ENCODE data around the gene ANP32D. TPM values are rescaled to one million over a fixed set of nuclear protein-coding genes. Genes with fewer than 3 reads are reported as not detected.
"Not testable (repeated sequence)": the region's sequence is repeated elsewhere in the genome, so short reads cannot be mapped to it uniquely, and the experiment has no call there.

ANP32D gene
- total and polyA plus RNA-seq, 4 donors, result 0.16 to 0.37 TPM; not detected in 2

- H3K4me1 ChIP-seq (ENCODE audit: control insufficient read depth in 5 of 5, insufficient read depth in 5 of 5, low read length in 5 of 5), result no peaks in the 10 kb centered on the region
- 83 to 84% methylated on average over 2 of the region's 2 CpGs for WGBS, 2 donors
- peaks cover 0 to 2% (median 0%) of the 10 kb centered on the region in 3 donors for H3K27me3 ChIP-seq (ENCODE audit: control insufficient read depth in 3 of 3, insufficient read depth in 3 of 3, low read length in 2 of 3)
- H3K9ac ChIP-seq (ENCODE audit: insufficient read depth in 1 of 2, low read length in 2 of 2), result no peak overlapping the region
- H3K36me3 ChIP-seq (ENCODE audit: control insufficient read depth in 4 of 4, insufficient read depth in 4 of 4, low read length in 4 of 4), result no peaks in the 10 kb centered on the region
- ATAC-seq (ENCODE audit: insufficient read depth, low FRiP score), result no peak
- TF ChIP-seq CTCF (IDR thresholded peaks at IDR 0.05; ENCODE audit: control extremely low read depth, extremely low read depth), result no peak
- DNase-seq, result no peak
- H3K9me3 ChIP-seq (ENCODE audit: control insufficient read depth in 4 of 4, insufficient read depth in 3 of 4, low read length in 3 of 4), result peaks cover 0 to 2% (median 0%) of the 10 kb centered on the region in 4 donors
- H3K4me3 ChIP-seq, result no peak overlapping the region
- no peak overlapping the region for H3K27ac ChIP-seq (ENCODE audit: low read depth in 1 of 2, low read length in 1 of 2)
Observed at GRCh38 chr12:48486261-48486660, 13.9 kb downstream of the ANP32D start.

GRCh38 chr12:48486679-48487078 is 14.3 kb downstream of the ANP32D start:
- H3K9ac ChIP-seq (ENCODE audit: insufficient read depth in 1 of 2, low read length in 2 of 2), result no peak overlapping the region
- ATAC-seq (ENCODE audit: insufficient read depth, low FRiP score) (no peak), DNase-seq (no peak)
- no peak for TF ChIP-seq CTCF (IDR thresholded peaks at IDR 0.05; ENCODE audit: control extremely low read depth, extremely low read depth)
- no peak overlapping the region for H3K27ac ChIP-seq (ENCODE audit: low read depth in 1 of 2, low read length in 1 of 2)
- no peaks in the 10 kb centered on the region for H3K36me3 ChIP-seq (ENCODE audit: control insufficient read depth in 4 of 4, insufficient read depth in 4 of 4, low read length in 4 of 4)
- peaks cover 0 to 2% (median 0%) of the 10 kb centered on the region in 3 donors for H3K27me3 ChIP-seq (ENCODE audit: control insufficient read depth in 3 of 3, insufficient read depth in 3 of 3, low read length in 2 of 3)
- WGBS, 2 donors, result 51 to 61% methylated on average over 5 of the region's 5 CpGs
- no peak overlapping the region for H3K4me3 ChIP-seq
- no peaks in the 10 kb centered on the region for H3K4me1 ChIP-seq (ENCODE audit: control insufficient read depth in 5 of 5, insufficient read depth in 5 of 5, low read length in 5 of 5)
- H3K9me3 ChIP-seq (ENCODE audit: control insufficient read depth in 4 of 4, insufficient read depth in 3 of 4, low read length in 3 of 4), result peaks cover 0 to 2% (median 0%) of the 10 kb centered on the region in 4 donors

- no peak overlapping the region for H3K4me3 ChIP-seq
- H3K9me3 ChIP-seq (ENCODE audit: control insufficient read depth in 4 of 4, insufficient read depth in 3 of 4, low read length in 3 of 4), result no peaks in the 10 kb centered on the region
- no peak overlapping the region for H3K27ac ChIP-seq (ENCODE audit: low read depth in 1 of 2, low read length in 1 of 2)
- TF ChIP-seq CTCF (IDR thresholded peaks at IDR 0.05; ENCODE audit: control extremely low read depth, extremely low read depth), result no peak
- no peak for DNase-seq
- no peak overlapping the region for H3K9ac ChIP-seq (ENCODE audit: insufficient read depth in 1 of 2, low read length in 2 of 2)
- no peaks in the 10 kb centered on the region for H3K4me1 ChIP-seq (ENCODE audit: control insufficient read depth in 5 of 5, insufficient read depth in 5 of 5, low read length in 5 of 5)
- no peaks in the 10 kb centered on the region for H3K36me3 ChIP-seq (ENCODE audit: control insufficient read depth in 4 of 4, insufficient read depth in 4 of 4, low read length in 4 of 4)
- WGBS, 2 donors, result 84 to 91% methylated on average over 2 of the region's 2 CpGs
- no peak for ATAC-seq (ENCODE audit: insufficient read depth, low FRiP score)
- peaks cover 0 to 2% (median 0%) of the 10 kb centered on the region in 3 donors for H3K27me3 ChIP-seq (ENCODE audit: control insufficient read depth in 3 of 3, insufficient read depth in 3 of 3, low read length in 2 of 3)
Observed at GRCh38 chr12:48489012-48489411, 16.7 kb downstream of the ANP32D start.

DNA sequence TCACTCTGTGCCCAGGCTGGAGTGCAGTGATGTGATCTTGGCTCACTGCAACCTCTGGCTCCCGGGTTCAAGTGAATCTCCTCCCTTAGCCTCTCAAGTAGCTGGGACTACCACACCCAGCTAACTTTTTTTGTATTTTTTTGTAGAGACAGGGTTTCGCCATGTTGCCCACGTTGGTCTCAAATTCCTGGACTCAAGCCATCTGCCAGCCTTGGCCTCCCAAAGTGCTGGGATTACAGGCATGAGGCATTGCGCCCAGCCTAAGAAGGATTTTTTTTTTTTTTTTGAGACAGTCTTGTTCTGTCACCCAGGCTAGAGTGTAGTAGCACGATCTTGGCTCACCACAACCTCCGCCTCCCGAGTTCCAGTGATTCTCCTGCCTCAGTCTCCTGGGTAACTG is 17.1 kb downstream of the ANP32D start:
- not testable (repeated sequence) for H3K4me3 ChIP-seq; H3K9me3 ChIP-seq (ENCODE audit: control insufficient read depth in 4 of 4, insufficient read depth in 3 of 4, low read length in 3 of 4); H3K27me3 ChIP-seq (ENCODE audit: control insufficient read depth in 3 of 3, insufficient read depth in 3 of 3, low read length in 2 of 3); DNase-seq; H3K4me1 ChIP-seq (ENCODE audit: control insufficient read depth in 5 of 5, insufficient read depth in 5 of 5, low read length in 5 of 5); ATAC-seq (ENCODE audit: insufficient read depth, low FRiP score); H3K27ac ChIP-seq (ENCODE audit: low read depth in 1 of 2, low read length in 1 of 2); H3K36me3 ChIP-seq (ENCODE audit: control insufficient read depth in 4 of 4, insufficient read depth in 4 of 4, low read length in 4 of 4); H3K9ac ChIP-seq (ENCODE audit: insufficient read depth in 1 of 2, low read length in 2 of 2)
- WGBS, 2 donors, result 82 to 85% methylated on average over 7 of the region's 7 CpGs

GRCh38 chr12:48500281-48500680 is 27.9 kb downstream of the ANP32D start:
- H3K4me3 ChIP-seq; H3K9ac ChIP-seq (ENCODE audit: insufficient read depth in 1 of 2, low read length in 2 of 2); H3K9me3 ChIP-seq (ENCODE audit: control insufficient read depth in 4 of 4, insufficient read depth in 3 of 4, low read length in 3 of 4); ATAC-seq (ENCODE audit: insufficient read depth, low FRiP score); H3K27me3 ChIP-seq (ENCODE audit: control insufficient read depth in 3 of 3, insufficient read depth in 3 of 3, low read length in 2 of 3); DNase-seq; H3K27ac ChIP-seq (ENCODE audit: low read depth in 1 of 2, low read length in 1 of 2); H3K36me3 ChIP-seq (ENCODE audit: control insufficient read depth in 4 of 4, insufficient read depth in 4 of 4, low read length in 4 of 4); H3K4me1 ChIP-seq (ENCODE audit: control insufficient read depth in 5 of 5, insufficient read depth in 5 of 5, low read length in 5 of 5): not testable (repeated sequence)
- WGBS, 2 donors, result 92 to 97% methylated on average over 12 to 26 of the region's 32 CpGs

- not testable (repeated sequence) for H3K4me1 ChIP-seq (ENCODE audit: control insufficient read depth in 5 of 5, insufficient read depth in 5 of 5, low read length in 5 of 5); H3K9ac ChIP-seq (ENCODE audit: insufficient read depth in 1 of 2, low read length in 2 of 2); H3K27me3 ChIP-seq (ENCODE audit: control insufficient read depth in 3 of 3, insufficient read depth in 3 of 3, low read length in 2 of 3); H3K9me3 ChIP-seq (ENCODE audit: control insufficient read depth in 4 of 4, insufficient read depth in 3 of 4, low read length in 3 of 4); H3K36me3 ChIP-seq (ENCODE audit: control insufficient read depth in 4 of 4, insufficient read depth in 4 of 4, low read length in 4 of 4); DNase-seq; H3K27ac ChIP-seq (ENCODE audit: low read depth in 1 of 2, low read length in 1 of 2); ATAC-seq (ENCODE audit: insufficient read depth, low FRiP score); H3K4me3 ChIP-seq
- WGBS, 2 donors, result 72 to 74% methylated on average over 2 of the region's 2 CpGs
Observed at GRCh38 chr12:48506836-48507235, 34.5 kb downstream of the ANP32D start.
